OCI-LY7 (cell line): ENCODE results near the gene DDAH1. TPM values are rescaled to one million over a fixed set of nuclear protein-coding genes. Genes with fewer than 3 reads are reported as not detected.

Experiments used
- BruUV-seq: library from RNA; stranded (reverse); fragments of 400-500 nt; replicated peaks from 2 replicates; lab custom pipeline; 2021; lab: Mats Ljungman, UMichigan
- CTCF ChIA-PET: fragments of 300-600 bp; sonication (Branson Sonifier 250); formaldehyde crosslinking; loops from one replicate; lab custom pipeline; 2022; ENCODE audit warnings: antibody characterized with exemption; ENCODE audit not compliant: unreplicated experiment; lab: Charles Lee
- POLR2A ChIA-PET: fragments of 300-600 bp; sonication (Branson Sonifier 250); formaldehyde crosslinking; loops from one replicate; lab custom pipeline; 2022; ENCODE audit warnings: antibody characterized with exemption; lab: Charles Lee
- DNase-seq: peaks from one replicate; pipeline ENCODE4 v3.0.0-alpha.2; 2015; ENCODE audit warnings: low spot score
- H2AFZ ChIP-seq: fragments of 200-600 bp; sonication (generic), shearing (Covaris generic); 2 replicates; pipeline ENCODE4 v1.6.1; 2014; ENCODE audit warnings: mild to moderate bottlenecking, antibody characterized with exemption, low read length, moderate library complexity
- H3K27ac ChIP-seq: fragments of 200-600 bp; sonication (generic); 2 replicates; pipeline ENCODE4 v1.5.1; 2014; ENCODE audit warnings: mixed run types, low read depth, mild to moderate bottlenecking, moderate library complexity, low read length, inconsistent platforms; ENCODE audit not compliant: poor library complexity, severe bottlenecking
- H3K36me3 ChIP-seq: fragments of 200-600 bp; sonication (generic); 2 replicates; pipeline ENCODE4 v1.6.1; 2014; ENCODE audit warnings: mild to moderate bottlenecking, antibody characterized with exemption, low read length, moderate library complexity, mixed read lengths; ENCODE audit not compliant: insufficient read depth
- H3K4me1 ChIP-seq: fragments of 200-600 bp; sonication (generic); 2 replicates; pipeline ENCODE4 v1.5.1; 2014; ENCODE audit warnings: mild to moderate bottlenecking, low read length; ENCODE audit not compliant: insufficient read depth, poor library complexity, severe bottlenecking
- H3K4me2 ChIP-seq: fragments of 200-600 bp; sonication (generic); 2 replicates; pipeline ENCODE4 v1.6.1; 2014; ENCODE audit warnings: mild to moderate bottlenecking, low read length
- H3K4me3 ChIP-seq: fragments of 200-600 bp; sonication (generic); 2 replicates; pipeline ENCODE4 v1.5.1; 2014; ENCODE audit warnings: mild to moderate bottlenecking, low read depth, low read length; ENCODE audit not compliant: poor library complexity, severe bottlenecking
- H3K79me2 ChIP-seq: fragments of 200-600 bp; sonication (generic); 2 replicates; pipeline ENCODE4 v1.6.1; 2016; ENCODE audit warnings: low read depth, mild to moderate bottlenecking, low read length, moderate library complexity, mixed read lengths; ENCODE audit not compliant: insufficient read depth
- H3K9me2 ChIP-seq: fragments of 200-600 bp; sonication (generic); 2 replicates; pipeline ENCODE4 v1.6.1; 2016; ENCODE audit warnings: mild to moderate bottlenecking, low read length, mixed read lengths; ENCODE audit not compliant: insufficient read depth
- H3K9me3 ChIP-seq: fragments of 200-600 bp; sonication (generic); 2 replicates; pipeline ENCODE4 v1.6.1; 2014; ENCODE audit warnings: mild to moderate bottlenecking, mixed run types, low read length, mixed read lengths
- H4K20me1 ChIP-seq: fragments of 200-600 bp; sonication (generic); 2 replicates; pipeline ENCODE4 v1.6.1; 2014; ENCODE audit warnings: mild to moderate bottlenecking, antibody characterized with exemption, low read length, moderate library complexity, mixed read lengths; ENCODE audit not compliant: insufficient read depth
- CTCF ChIP-seq: fragments of 200-600 bp; sonication (generic); conservative IDR thresholded peaks from 2 replicates; pipeline ENCODE4 v1.5.1; 2014; ENCODE audit warnings: mild to moderate bottlenecking, antibody characterized with exemption, low read length, moderate library complexity, mixed read lengths
- EZH2phosphoT487 ChIP-seq: fragments of 200-600 bp; sonication (generic); IDR thresholded peaks from 2 replicates; pipeline ENCODE4 v1.6.1; 2018; ENCODE audit warnings: low read depth, borderline replicate concordance, mild to moderate bottlenecking, mixed run types, antibody characterized with exemption, low read length, moderate library complexity, mixed read lengths
- intact Hi-C: fragments of 100-400 bp; cut with micrococcal nuclease; formaldehyde crosslinking; loops from one replicate; pipeline ENCODE4 v1.10.0; 2022; ENCODE audit not compliant: unreplicated experiment
- total RNA-seq, 2 experiments: library from RNA; depleted of rRNA in 1 of 2; stranded (reverse); fragments of >200 nt in 1 of 2; shearing (Covaris generic) in 1 of 2; gene quantifications; 2 replicates each; pipeline ENCODE4 v1.2.3, GENCODE V29; 2014 to 2022

The DDAH1 gene
- total RNA-seq, 2 experiments from 2014 or later = not detected

GRCh38 chr1:85378534-85378933 is 86.4 kb downstream of the DDAH1 start:
- Histone ChIP-seq H3K36me3 (no peaks in the 10 kb centered on the region), H3K4me3 (no peak overlapping the region), H3K9me3 (no peaks in the 10 kb centered on the region), H3K9me2 (no peaks in the 10 kb centered on the region), H2AFZ (no peak overlapping the region), H3K79me2 (no peaks in the 10 kb centered on the region), H4K20me1 (no peaks in the 10 kb centered on the region), H3K4me1 (no peaks in the 10 kb centered on the region), H3K27ac (no peak overlapping the region), H3K4me2 (no peak overlapping the region)
- no TSS peak for BruUV-seq
- intact Hi-C loops = no loop called here
- no peak for DNase-seq
- ChIA-PET POLR2A (interaction anchor here (0.6 kb wide), 2 partner anchors 41 to 88 kb away, joined by 3 to 5 read pairs; no protein-coding TSS in a partner anchor), CTCF (no interaction called here)
- no peak for TF ChIP-seq EZH2phosphoT487
- no peak for TF ChIP-seq CTCF

DNA sequence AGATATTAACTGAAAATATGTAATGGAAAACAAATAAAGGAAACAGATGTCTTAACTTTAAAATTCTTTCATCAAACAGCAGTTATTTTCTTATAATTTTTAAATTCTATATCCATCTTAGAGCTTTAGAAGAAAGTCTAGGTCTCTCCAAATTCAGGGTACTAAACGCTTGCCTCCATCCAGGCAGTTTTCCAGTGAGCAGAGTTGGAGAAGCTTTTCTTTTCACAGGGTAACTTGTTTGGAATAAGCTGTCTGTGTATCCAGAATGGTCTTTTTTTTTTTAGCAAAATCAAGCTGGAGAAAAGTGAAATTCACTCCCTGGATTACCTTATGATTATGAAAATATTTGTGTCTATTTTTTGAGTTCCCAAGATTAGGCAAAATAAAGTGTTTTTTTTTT is 88.6 kb downstream of the DDAH1 start:
- no peaks in the 10 kb centered on the region for H4K20me1 ChIP-seq
- CTCF ChIA-PET = no interaction called here
- POLR2A ChIA-PET = interaction anchor here (0.6 kb wide), 1 partner anchor 166 kb away, joined by 3 read pairs; no protein-coding TSS in a partner anchor
- intact Hi-C loops = no loop called here
- no peaks in the 10 kb centered on the region for H3K9me3 ChIP-seq
- H3K9me2 ChIP-seq = no peaks in the 10 kb centered on the region
- TF ChIP-seq CTCF (no peak), EZH2phosphoT487 (no peak)
- no peak overlapping the region for H3K4me3 ChIP-seq
- no TSS peak for BruUV-seq
- no peak overlapping the region for H3K4me2 ChIP-seq
- H3K27ac ChIP-seq = no peak overlapping the region
- H3K36me3 ChIP-seq = no peaks in the 10 kb centered on the region
- H3K79me2 ChIP-seq = no peaks in the 10 kb centered on the region
- no peak for DNase-seq
- H3K4me1 ChIP-seq = no peaks in the 10 kb centered on the region
- H2AFZ ChIP-seq = no peak overlapping the region

GRCh38 chr1:85375493-85375892 is 89.5 kb downstream of the DDAH1 start:
- intact Hi-C loops = no loop called here
- POLR2A ChIA-PET = no interaction called here
- no peaks in the 10 kb centered on the region for H4K20me1 ChIP-seq
- no peak overlapping the region for H3K4me3 ChIP-seq
- TF ChIP-seq EZH2phosphoT487 (no peak), CTCF (no peak)
- no TSS peak for BruUV-seq
- CTCF ChIA-PET = no interaction called here
- H3K4me1 ChIP-seq = no peaks in the 10 kb centered on the region
- no peak overlapping the region for H2AFZ ChIP-seq
- no peak for DNase-seq
- H3K27ac ChIP-seq = no peak overlapping the region
- H3K9me3 ChIP-seq = no peaks in the 10 kb centered on the region
- no peak overlapping the region for H3K4me2 ChIP-seq
- H3K36me3 ChIP-seq = no peaks in the 10 kb centered on the region
- H3K9me2 ChIP-seq = no peaks in the 10 kb centered on the region
- H3K79me2 ChIP-seq = no peaks in the 10 kb centered on the region
